RWPE2 (cell line): ENCODE data around the gene OR51I2.

Experiments
- ATAC-seq: fragments of 200-7000 bp; cut with Tn5 transposase; 3 replicates; pipeline ENCODE4 v1.9.1; 2021; ENCODE audit warnings: low read depth
- DNase-seq: peaks from one replicate; pipeline ENCODE4 v3.0.0-alpha.2; 2020; ENCODE audit warnings: low spot score
- H3K27ac ChIP-seq: fragments of 450-650 bp; 2 replicates; pipeline ENCODE4 v1.5.1; 2017; ENCODE audit warnings: mild to moderate bottlenecking; ENCODE audit not compliant: poor library complexity, severe bottlenecking
- H3K27me3 ChIP-seq: fragments of 250-450 bp; sonication (Bioruptor Pico); 2 replicates; pipeline ENCODE4 v1.5.1; 2021; ENCODE audit warnings: mild to moderate bottlenecking, moderate library complexity; ENCODE audit not compliant: insufficient read depth, poor library complexity, severe bottlenecking
- H3K36me3 ChIP-seq: fragments of 250-450 bp; sonication (Bioruptor Pico); 2 replicates; pipeline ENCODE4 v1.5.1; 2020; ENCODE audit warnings: low read depth, mild to moderate bottlenecking, moderate library complexity
- H3K4me1 ChIP-seq: fragments of 250-450 bp; sonication (Bioruptor Pico); 2 replicates; pipeline ENCODE4 v1.5.1; 2021; ENCODE audit warnings: mild to moderate bottlenecking, moderate library complexity; ENCODE audit not compliant: insufficient read depth, poor library complexity, severe bottlenecking
- H3K4me3 ChIP-seq: fragments of 250-450 bp; sonication (Bioruptor Pico); 2 replicates; pipeline ENCODE4 v1.5.1; 2021; ENCODE audit warnings: mild to moderate bottlenecking, moderate library complexity; ENCODE audit not compliant: severe bottlenecking
- H3K9me3 ChIP-seq: fragments of 250-450 bp; sonication (Bioruptor Pico); 2 replicates; pipeline ENCODE4 v1.5.1; 2021; ENCODE audit warnings: mild to moderate bottlenecking, moderate library complexity; ENCODE audit not compliant: severe bottlenecking
- CTCF ChIP-seq: fragments of 450-650 bp; IDR thresholded peaks from one replicate; pipeline ENCODE4 v1.5.1; 2017; ENCODE audit warnings: mild to moderate bottlenecking, moderate library complexity; ENCODE audit not compliant: poor library complexity, severe bottlenecking

OR51I2 gene

DNA sequence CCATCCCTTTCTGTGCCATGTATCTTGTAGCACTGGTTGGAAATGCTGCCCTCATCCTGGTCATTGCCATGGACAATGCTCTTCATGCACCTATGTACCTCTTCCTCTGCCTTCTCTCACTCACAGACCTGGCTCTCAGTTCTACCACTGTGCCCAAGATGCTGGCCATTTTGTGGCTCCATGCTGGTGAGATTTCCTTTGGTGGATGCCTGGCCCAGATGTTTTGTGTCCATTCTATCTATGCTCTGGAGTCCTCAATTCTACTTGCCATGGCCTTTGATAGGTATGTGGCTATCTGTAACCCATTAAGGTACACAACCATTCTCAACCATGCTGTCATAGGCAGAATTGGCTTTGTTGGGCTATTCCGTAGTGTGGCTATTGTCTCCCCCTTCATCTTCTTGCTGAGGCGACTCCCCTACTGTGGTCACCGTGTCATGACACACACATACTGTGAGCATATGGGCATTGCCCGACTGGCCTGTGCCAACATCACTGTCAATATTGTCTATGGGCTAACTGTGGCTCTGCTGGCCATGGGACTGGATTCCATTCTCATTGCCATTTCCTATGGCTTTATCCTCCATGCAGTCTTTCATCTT is 39.8 kb downstream of the OR51I2 start:
- DNase-seq (no peak), ATAC-seq (no peak)
- Histone ChIP-seq H3K9me3 (no peaks in the 10 kb centered on the region), H3K36me3 (no peaks in the 10 kb centered on the region), H3K4me3 (no peak overlapping the region), H3K4me1 (no peaks in the 10 kb centered on the region), H3K27me3 (no peaks in the 10 kb centered on the region), H3K27ac (no peak overlapping the region)
- TF ChIP-seq CTCF = no peak

- Histone ChIP-seq H3K27me3 (no peaks in the 10 kb centered on the region), H3K27ac (no peak overlapping the region), H3K4me1 (no peaks in the 10 kb centered on the region), H3K4me3 (no peak overlapping the region), H3K9me3 (no peaks in the 10 kb centered on the region), H3K36me3 (no peaks in the 10 kb centered on the region)
- no peak for TF ChIP-seq CTCF
- ATAC-seq (no peak), DNase-seq (no peak)
Measured at GRCh38 chr11:5489576-5490357, 40.6 kb downstream of the OR51I2 start.

GRCh38 chr11:5499671-5500070 is 50.5 kb downstream of the OR51I2 start:
- Histone ChIP-seq H3K36me3 (no peaks in the 10 kb centered on the region), H3K27me3 (no peaks in the 10 kb centered on the region), H3K9me3 (no peaks in the 10 kb centered on the region), H3K27ac (no peak overlapping the region), H3K4me3 (no peak overlapping the region), H3K4me1 (no peaks in the 10 kb centered on the region)
- ATAC-seq (no peak), DNase-seq (no peak)
- no peak for TF ChIP-seq CTCF

DNA sequence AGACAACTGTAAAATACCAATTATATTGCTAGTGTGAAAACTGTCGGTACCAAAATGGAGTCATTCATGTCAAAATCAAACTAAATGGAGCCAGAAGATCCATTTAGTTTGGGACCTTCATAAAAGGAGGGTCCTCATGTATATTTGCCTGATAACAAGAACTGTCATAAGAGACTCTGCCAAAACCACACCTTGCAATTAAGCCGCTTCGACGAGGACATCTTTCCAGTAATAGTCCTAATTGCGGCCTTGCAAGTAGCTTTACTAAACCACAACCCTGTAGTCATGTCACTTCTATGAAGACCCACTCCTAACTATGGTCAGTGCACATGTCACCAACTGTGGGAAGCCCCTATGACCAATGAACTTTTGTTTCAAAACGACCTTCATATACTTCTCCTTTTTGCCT is 51.3 kb downstream of the OR51I2 start:
- no peaks in the 10 kb centered on the region for H3K27me3 ChIP-seq
- TF ChIP-seq CTCF = no peak

GRCh38 chr11:5504403-5504921 is 55.3 kb downstream of the OR51I2 start:
- no peak for TF ChIP-seq CTCF
- Histone ChIP-seq H3K4me3 (no peak overlapping the region), H3K4me1 (no peaks in the 10 kb centered on the region), H3K36me3 (no peaks in the 10 kb centered on the region), H3K9me3 (no peaks in the 10 kb centered on the region), H3K27me3 (no peaks in the 10 kb centered on the region), H3K27ac (no peak overlapping the region)
- no peak for ATAC-seq
- DNase-seq = no peak

More for the DNA sequence above, 51.3 kb downstream of the OR51I2 start:
- Histone ChIP-seq H3K4me1 (no peaks in the 10 kb centered on the region), H3K36me3 (no peaks in the 10 kb centered on the region), H3K9me3 (no peaks in the 10 kb centered on the region), H3K4me3 (no peak overlapping the region), H3K27ac (no peak overlapping the region)
- ATAC-seq (no peak), DNase-seq (no peak)
